Measurements from ENCODE around the gene ZBTB7C. TPM values are rescaled to one million over a fixed set of nuclear protein-coding genes. Genes with fewer than 3 reads are reported as not detected.

The ZBTB7C gene
- total RNA-seq, 1 donor: not detected

DNA sequence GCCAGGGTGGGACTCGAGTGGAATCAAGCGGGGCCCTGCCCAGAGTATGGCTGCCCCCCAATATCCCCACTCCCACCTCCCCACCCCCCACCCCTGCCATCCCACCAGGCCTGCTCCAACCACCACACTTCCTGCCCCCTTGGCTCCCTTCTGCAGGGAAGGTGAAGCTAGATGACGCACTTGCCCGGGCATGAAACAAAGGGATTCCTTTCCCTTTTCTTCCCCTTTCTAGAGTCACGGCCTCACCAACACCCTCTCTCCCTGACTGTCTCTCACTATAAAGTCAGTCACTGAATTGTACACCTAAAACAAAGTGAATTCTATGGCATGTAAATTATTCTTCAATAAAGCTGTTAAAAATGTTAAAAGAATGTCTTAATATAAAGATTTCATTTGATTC lies 16.0 kb downstream of the ZBTB7C start:
- DNase-seq (ENCODE audit: low read depth in 2 of 3, low spot score in 2 of 3): no peak

DNA sequence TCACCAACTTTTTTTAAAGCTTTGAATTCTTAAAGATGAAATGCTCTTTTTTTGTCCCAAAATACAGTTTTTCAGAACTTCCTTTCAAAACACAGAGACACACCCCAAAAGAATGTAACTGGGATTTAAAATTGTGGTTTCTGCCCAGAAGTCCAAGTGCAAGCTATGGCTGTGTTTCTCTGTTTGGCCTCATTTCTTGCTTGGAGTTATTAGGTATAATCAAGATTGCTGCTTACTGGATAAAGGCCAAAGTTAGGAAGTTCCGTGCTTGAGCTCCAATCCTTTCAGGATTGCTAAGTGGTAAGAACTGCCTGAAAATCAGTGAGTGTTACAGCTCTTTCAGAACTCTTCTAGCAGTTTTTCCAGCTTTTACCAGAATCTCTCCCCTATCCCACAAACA lies 16.9 kb downstream of the ZBTB7C start:
- no peak for DNase-seq (ENCODE audit: low read depth in 2 of 3, low spot score in 2 of 3)

DNA sequence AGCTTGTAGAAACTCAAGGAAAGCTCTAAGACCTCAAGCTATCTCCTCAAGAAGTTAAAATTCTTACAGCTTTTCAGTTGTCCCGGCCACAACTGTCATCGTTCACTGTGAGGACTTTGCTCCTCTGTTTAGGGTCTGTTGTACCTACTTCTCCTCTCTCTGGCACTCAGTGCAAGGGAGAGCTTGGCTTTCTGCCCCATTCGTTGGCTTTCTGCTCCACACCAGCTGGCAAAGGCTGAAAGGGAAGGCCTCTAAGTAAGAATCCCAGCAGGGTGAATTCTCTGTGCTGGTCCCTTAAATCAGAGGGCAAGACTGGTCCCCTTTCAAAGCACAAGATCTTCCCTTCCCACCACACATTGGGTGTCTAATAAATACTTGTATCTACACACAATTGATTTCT lies 17.3 kb downstream of the ZBTB7C start:
- DNase-seq (ENCODE audit: low read depth in 2 of 3, low spot score in 2 of 3): no peak

DNA sequence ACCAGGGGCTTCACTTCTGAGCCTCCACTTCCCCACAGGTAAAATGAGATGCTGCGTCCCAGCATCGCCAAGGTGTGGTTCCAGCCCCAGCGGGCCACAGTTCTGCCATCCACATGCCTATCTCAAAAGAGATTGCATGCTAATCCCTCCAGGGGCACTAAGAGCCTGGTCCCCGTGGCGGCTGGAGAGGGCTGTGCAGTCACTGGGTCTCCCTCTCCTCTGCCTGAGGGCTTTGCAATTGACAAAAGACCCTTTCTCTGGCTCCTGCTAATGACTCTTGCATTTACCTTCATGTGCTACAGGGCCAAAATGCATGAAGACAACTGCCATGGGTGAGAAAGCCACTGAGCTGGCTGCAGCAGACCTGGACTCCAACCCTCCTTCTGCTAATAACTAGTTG lies 18.5 kb downstream of the ZBTB7C start:
- no peak for DNase-seq (ENCODE audit: low read depth in 2 of 3, low spot score in 2 of 3)

DNA sequence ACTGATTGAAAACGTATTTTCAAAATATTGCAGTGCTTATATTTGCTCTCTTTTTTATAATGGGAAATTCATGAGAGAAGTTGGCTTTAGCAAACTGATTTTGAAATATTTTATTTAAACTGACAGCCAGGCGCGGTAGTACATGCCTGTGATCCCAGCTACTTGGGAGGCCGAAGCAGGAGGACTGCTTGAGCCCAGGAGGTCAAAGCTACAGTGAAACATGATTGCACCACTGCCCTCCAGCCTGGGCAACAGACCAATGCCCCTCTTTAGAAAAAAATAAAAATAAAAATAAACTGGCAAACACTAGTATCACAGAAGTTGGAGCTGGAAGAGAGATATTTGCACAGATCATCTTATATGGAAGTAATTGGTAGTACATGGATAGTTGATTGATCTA lies 20.7 kb downstream of the ZBTB7C start:
- DNase-seq (ENCODE audit: low read depth in 2 of 3, low spot score in 2 of 3): no peak

DNA sequence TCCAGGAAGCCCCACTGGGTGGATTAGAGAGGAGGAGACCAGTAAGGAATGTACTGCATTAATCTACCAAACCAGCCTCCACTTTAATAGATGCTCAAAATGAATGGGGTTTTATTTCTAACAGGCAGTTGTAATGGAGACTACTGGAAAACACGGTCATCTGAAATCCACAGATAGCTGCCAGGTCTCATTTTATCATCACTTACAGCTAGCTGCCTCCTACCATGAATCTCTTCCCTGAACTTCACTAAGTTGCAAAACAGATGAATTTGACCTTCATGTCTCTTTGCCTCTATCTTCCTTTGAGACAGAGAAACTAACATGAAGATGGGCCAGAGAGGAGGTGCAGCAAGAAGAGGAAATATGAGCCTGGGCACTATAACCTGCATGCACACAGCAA lies 21.9 kb downstream of the ZBTB7C start:
- DNase-seq (ENCODE audit: low read depth in 2 of 3, low spot score in 2 of 3): no peak

DNA sequence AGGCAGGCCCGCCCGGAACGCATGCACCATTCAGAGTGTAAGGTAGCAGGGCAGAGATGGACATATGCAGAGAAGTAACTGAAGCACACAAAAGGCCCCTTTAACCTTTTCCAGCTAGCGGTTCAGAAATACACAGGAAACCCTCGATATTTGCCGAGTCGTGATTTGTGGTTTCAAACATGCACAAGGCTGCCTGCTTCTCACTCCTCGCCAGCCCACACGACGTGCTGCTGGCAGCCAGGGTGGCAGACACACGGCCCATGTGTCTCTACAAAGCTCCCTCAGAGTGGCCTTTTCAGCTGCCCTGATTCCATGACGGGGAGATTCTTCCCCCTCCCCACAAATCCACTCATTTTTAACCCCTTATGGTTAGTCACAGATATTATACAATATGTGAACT lies 23.6 kb downstream of the ZBTB7C start:
- peak in 1 of 3 donors; percentile 57 for DNase-seq (ENCODE audit: low read depth in 2 of 3, low spot score in 2 of 3)

DNA sequence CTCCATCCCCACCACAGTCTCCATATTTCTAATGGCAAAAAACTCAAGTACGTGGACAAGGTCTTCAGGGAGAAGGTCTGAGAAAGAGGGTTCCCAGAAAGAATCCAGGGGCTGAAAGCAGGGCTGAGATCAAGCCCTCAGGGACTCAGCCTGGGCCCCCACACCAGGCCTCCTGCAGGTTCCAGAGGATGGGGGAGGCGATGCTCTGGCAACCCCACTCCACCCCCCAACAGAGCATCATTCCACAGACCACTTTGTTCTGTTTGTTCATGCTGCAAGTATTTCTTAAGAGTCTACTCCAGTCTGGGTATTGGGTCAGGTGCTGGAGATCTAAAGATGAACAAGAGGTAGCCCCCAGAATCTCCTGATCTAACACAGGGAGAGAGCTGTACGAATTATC lies 32.2 kb downstream of the ZBTB7C start:
- DNase-seq (ENCODE audit: low read depth in 2 of 3, low spot score in 2 of 3): no peak

DNA sequence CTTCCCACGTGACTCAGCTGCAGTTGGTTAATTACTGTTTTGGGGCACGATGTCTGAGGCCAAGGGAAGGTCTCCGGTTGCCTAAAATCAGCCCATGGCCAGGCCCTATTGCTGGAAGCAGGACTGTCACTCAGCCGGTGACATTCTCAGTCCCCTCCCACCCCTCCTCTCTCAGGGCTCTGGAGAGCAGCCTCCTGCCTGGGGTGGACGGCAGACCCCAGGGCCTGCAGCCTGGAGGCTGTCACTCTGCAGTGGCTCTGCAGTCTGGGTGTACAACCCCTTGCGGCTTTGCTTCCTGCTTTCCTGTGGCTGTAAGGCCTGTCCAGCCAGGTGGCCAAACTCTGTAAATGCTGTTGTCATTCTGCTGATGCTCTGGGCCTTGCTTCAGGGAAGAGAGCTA lies 32.8 kb downstream of the ZBTB7C start:
- no peak for DNase-seq (ENCODE audit: low read depth in 2 of 3, low spot score in 2 of 3)

DNA sequence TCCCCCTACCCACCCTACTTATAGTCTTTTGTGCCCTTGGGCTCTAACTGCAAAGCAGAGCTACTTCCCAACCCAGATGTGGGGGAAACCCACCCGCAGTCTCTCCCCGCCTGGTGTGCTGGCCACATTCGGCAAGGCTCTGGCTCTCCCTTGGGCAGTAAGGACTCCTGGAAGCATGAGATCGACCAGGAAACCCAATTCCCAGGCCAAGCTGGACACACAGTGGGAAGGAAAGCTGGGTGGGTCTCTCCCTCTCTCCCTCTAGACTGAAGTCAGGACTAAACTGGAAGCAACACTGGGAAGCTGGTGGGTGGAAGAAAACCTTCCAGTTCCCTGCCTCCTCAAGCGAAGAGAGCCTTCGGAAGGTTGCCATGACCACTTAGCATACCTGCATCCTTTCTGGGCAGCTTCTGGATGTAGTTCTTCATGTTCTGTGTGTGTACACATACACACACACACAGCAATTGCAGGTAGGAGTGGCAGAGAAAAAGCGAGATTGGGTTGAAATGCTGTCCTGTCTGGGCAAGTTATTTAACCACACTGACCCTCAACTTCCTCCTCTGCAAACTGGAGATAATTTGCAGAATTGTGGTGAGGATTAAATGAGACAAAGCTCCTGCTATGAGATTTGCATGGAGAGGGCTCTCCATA lies 33.9 kb downstream of the ZBTB7C start:
- peak in 2 of 3 donors; percentile 9 to 57 for DNase-seq (ENCODE audit: low read depth in 2 of 3, low spot score in 2 of 3)

DNA sequence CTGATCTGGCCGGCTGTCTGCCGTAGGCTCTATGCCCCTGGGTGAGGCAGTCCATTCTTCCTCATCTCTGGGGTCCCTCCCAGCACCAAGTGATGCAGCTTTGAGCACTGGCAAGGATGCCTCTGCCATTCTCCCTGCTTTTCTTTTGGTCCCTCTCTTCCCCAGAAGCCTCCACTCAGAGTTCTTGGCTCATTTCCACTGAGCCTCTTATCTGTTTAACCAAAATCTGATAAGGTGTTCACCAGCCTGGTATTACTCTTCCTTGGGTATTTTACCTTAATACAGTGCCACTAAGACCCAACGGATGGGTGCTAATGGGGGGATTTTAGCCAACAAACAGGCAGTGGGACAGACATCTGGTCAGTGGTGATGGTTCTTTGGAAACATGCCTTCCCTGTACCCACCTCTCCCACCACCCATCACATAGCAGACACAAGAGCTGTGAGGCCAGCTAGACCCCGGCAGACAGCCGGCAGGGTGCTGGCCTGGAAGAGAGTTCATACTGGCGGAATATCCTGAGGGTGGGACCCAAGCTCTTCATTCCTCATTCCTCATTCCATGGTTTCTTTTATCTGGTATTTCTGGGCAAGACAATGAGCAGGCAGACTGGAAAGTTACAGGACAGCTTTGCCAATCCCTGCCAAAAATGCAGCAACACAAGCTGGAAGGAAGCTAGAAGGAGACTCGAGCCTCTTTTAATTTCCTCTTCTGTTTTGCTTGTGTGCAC lies 34.6 kb downstream of the ZBTB7C start:
- no peak for DNase-seq (ENCODE audit: low read depth in 2 of 3, low spot score in 2 of 3)

DNA sequence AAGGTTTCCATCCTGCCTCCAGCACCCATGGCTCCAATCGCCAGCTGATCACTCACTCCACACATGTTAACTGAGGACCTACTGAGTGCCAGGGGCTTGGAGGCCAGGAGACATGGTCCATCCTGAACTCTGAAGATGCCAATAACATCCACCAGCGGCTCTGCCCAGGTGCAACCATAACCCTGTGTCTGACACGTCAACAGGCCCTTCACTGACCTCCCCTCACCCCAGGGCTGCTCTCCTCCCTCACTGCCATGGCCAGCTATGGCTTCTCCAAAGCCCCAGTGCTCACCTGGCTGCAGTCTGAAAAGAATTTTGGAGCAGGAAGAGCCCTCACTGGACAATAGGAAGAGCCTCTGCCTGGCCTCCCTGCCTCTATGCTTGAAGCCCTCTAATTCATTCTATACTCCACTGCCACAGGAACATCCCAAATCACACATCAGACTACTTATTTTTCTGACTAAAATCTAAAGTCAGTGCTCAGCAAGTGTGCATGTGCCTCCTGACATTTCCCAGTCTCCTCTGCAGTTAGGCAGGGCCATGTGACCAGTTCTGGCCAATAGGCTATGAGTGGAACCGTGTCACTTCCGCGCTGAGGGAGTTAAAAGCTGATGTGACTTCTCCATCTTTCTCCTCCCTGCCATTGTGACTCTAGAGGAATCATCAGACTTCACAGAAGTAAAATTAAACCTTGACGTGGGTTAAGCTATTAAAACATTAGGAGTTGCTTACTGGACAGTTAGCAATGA lies 37.2 kb downstream of the ZBTB7C start:
- DNase-seq (ENCODE audit: low read depth in 2 of 3, low spot score in 2 of 3): no peak

DNA sequence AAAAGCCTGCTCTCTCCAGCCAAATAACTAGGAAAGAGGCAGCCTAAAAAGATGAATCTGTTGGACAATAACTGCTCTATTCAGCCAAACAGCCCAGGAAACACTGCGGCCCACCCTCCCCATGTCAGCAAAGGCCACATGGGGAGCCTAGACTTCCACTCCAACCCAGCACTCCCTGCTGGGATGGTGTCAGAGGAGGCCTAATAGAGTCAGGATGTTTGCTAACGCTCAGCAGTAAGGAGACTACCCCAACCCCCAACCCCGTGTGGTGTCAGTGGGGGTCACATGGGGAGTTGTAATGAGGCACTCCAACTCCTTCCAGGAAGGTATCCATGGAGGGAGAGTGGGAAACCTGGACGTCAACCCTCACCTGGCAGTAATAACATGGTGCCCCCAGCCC lies 41.6 kb downstream of the ZBTB7C start:
- no peak for DNase-seq (ENCODE audit: low read depth in 2 of 3, low spot score in 2 of 3)

DNA sequence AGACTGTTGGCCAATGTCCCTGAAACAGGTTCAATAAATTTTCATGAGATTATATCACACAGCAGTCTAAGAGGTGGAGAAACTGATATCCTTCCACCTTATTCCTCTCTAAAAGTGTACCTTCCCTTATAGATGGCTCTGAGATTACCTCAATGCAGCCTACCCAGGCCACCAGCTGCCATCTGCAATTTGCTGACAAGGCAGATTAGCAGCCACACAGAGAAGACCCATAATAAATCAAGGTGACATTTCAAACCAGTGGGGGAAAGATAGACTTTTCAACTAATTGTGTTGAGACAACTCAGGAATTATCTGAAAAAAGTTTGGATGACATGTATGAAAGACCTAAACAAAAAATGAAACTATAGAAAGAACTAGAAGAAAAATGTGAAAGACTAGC lies 43.2 kb downstream of the ZBTB7C start:
- DNase-seq (ENCODE audit: low read depth in 2 of 3, low spot score in 2 of 3): no peak

DNA sequence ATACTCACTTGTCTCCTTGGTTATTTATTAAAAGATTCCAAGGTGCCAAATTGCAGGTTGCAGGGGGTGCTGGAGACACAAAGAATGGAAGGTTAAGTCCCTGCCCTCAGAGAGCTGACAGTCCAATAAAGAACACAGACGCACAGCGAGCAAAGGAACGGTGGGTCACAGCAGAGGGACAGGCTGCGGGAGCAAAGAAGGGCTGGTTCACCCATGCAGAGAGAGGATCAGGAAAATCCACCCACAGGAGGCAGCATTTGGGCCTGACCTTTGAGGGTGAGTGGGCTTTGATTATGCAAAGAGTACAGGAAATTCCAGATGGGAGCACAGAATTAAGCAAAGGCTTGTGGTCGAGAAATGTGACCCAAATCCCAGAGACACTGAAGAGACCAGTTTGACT lies 45.0 kb downstream of the ZBTB7C start:
- no peak for DNase-seq (ENCODE audit: low read depth in 2 of 3, low spot score in 2 of 3)

DNA sequence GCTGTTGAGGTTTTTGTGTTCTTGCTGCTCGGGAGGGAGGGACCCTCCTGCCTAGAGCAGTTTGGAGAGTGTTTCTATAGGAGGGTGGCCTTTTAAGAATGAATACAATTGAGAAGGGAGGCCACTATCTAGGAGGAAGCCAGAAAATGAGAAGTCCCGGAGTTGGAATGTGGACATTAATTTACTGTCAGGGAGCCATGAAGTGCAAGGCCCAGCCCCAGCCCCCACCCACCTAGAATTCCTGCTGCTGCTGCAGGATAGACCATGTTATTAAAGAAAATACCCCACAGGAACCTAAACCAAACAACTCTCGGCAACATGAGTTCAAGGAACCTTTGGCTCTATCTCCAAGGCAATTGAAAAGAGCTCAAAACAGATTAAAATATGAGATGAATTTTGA lies 46.0 kb downstream of the ZBTB7C start:
- DNase-seq (ENCODE audit: low read depth in 2 of 3, low spot score in 2 of 3): no peak

DNA sequence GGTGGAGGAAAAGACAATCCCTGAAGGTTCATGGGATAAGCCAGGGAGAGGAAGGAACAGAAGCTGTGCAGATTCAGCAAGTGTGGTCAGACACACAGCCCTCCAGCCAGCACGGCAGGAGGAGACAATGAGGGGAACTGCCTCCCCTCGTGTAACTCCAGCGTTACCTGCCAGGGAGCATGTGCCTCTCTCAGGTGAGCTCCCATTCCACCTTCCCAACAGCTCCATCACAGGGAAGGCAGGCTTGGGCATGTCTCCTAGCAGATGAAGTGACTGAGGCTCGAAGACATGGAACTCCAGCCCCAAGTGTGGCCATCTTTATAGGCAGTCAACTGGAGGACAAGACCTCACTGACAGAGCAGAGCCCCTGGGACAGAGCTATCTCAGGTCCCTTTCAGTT lies 47.4 kb downstream of the ZBTB7C start:
- DNase-seq (ENCODE audit: low read depth in 2 of 3, low spot score in 2 of 3): no peak

DNA sequence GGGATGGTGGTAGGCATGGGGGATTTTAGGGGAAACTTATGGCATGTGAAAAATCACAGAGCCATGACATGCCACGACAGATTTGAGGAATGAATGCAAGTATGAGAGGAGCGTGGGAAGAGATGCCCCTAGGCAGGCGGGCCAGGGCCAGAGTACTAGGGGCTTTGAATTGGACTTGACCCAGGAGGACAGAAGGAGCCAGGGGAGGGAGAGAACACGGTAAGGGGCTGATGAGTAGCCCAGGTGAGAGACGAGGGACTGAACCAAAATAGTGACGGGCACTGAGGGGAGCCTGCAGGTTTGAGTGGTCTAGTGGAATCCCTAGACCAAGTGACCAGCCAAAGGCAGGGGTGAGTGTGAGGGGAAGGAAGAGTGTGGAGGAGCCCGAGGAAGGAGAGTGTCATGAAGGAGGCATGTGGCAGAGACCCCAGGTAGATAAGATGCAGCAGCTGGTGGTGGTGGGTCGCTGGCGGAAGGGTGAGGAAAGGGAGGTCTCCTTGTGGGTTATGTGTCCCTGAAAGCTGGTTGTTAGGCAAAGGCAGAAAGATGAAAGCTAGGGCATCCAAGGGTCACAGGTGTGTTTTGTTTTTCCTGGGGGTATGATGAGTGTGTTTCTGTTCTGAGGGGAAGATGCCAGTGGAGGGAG lies 48.7 kb downstream of the ZBTB7C start:
- no peak for DNase-seq (ENCODE audit: low read depth in 2 of 3, low spot score in 2 of 3)

DNA sequence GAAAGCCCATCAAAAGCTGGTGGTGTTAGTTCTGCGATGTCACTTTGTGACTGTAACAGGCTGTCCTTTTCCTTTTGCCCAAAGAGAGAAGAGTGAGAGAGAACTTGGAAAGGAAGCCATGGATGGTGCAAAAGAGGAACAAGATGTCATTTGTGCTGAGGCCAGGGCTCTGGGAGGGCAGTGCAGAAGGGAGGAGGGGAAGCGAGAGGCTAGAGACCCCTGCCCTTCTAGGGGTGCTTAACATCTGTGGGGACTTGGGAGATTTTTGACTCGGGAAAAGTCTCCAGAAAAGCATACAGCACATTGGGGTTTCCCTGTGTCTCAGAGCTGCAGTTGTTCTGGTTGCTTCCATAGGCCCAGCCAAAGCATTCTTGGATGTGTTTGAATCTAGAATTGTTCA lies 49.6 kb downstream of the ZBTB7C start:
- no peak for DNase-seq (ENCODE audit: low read depth in 2 of 3, low spot score in 2 of 3)

DNA sequence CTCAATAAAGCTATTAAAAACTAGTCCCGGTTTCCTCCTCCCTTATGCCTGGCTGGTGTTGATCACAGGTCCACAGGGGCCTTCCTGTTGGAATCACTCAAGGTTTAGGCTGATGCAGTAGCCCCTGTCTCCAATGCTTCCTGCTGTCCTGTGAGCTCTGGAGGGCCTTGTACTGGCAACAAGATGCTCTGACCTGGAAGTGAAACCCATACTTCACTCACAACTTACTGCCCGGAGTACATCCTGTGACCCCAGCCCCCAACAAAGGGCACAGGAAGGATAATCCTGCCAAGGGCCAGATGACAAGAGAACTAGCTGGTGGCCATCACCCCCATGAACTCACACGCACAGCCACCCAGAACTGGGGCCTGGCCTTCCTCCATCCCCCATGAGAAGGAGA lies 50.3 kb downstream of the ZBTB7C start:
- no peak for DNase-seq (ENCODE audit: low read depth in 2 of 3, low spot score in 2 of 3)

DNA sequence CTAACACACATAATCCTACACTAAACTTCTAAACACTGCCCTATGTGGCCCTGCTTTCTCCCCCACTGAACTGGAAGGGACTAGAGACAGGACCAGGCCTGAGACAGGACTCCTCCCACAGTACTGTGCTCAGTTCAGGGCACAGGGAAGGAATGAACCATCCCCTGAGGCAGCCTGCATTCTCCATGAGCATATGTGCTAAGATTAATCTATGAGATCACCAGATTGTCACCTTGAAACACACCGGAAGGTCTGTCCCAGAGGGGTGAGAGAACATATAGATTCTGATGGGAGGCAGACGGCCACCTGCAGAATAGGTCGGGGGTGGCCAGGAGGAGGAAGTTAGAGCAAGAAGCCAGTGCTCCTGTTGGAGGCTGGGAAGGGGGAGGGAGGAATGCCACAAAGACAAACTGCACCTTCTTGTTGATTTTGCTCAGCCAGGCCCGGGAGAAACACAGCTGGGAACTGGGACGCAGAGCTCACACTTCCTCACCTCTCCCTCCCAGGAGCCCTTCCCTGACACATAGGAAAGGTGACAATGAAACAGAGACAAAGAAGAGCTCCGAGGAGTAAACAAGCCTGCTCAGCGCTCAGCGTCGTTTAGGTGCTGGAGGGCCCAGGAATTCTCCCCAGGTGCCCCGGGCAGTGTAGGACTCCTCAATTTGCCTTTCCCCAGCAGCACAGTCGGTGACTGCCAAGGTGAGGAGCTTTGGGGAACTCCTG lies 52.1 kb downstream of the ZBTB7C start:
- DNase-seq (ENCODE audit: low read depth in 2 of 3, low spot score in 2 of 3): no peak
